Left renal cortex interstitium (tissue), 4 donors: ENCODE measurements around the gene LAP3. TPM values are rescaled to one million over a fixed set of nuclear protein-coding genes. Genes with fewer than 3 reads are reported as not detected.
A peak's percentile ranks its signal among the peaks of the same experiment; 100 is the strongest.
"Not testable (repeated sequence)": the region's sequence is repeated elsewhere in the genome, so short reads cannot be mapped to it uniquely, and the experiment has no call there.

ENCODE experiments used
- DNase-seq, 4 donors: peaks; one replicate each; pipeline ENCODE4 v3.0.0-alpha.2; 2013; ENCODE audit warnings: low read depth in 4 of 4, low spot score in 2 of 4, missing footprints in 1 of 4
- polyA plus RNA-seq, 4 donors: library from polyadenylated mRNA; unstranded; fragments of 120-200 nt; gene quantifications; one replicate each; pipeline ENCODE4 v1.2.1, GENCODE V29; 2013; ENCODE audit not compliant: insufficient read length in 4 of 4

The LAP3 gene
- 10 to 100 TPM; 67.5 to 86.8 (median 74.5) TPM for polyA plus RNA-seq

DNA sequence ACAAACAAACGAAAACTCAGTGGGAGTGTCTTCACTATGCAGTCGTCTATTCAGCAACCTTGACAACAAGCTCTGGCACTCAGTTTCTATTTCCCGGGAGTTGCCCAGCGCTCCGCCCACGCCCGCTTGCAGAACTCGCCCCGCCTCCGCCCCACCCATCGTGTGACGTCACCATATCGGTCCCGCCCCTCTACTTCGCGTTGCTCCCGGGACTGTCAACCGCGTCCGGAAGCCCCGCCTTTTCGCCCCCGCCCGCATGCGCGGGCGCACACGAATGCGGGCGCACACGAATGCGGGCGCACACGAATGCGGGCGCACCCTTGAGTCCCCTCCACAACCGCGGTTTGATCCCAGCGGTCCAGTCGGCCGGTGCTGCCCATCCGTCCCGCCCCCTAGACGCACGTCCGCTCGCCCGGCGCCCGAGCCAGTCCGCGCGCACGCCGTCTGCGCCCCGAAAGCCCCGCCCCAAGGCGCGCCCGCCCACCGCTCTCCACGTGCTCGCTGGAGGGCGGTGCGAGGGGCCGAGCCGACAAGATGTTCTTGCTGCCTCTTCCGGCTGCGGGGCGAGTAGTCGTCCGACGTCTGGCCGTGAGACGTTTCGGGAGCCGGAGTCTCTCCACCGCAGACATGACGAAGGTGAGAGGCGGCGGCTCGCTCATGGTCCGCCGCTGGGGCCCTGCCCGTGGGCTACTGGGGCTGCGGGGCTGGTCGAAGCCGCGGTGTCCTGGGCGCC, at the start of gene LAP3:
Gene LAP3 (plus strand): TSS at position 267 of the 733 bp plus-strand sequence. CDS start 268 bp downstream, at position 535.
- DNase-seq = peak; percentile 85 to 96 (median 94)

DNA sequence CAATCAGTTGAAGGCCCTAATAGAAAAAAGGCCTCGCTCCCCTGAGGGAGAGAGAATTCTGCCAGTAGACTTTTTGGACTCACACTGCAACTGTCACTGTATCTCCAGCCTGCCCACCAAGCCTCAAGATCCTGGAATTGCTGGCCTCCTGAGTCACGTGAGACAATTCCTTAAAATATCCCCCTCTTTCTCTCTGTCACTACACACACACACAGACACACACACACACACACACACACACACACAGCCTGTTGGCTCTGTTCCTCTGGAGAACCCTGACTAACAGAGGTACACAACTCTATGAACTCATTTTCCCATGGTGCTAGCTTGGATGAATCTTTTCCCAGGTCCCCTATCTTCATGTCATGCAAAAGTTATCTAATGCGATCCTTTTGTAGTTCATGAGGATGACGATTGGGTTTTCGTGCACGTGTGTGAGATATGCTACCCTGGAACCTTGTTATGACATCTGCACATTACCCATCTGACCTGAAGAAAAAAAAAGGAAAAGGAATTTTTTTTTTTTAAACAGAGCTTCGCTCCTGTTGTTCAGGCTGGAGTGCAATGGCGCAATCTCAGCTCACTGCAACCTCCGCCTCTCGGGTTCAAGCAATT, 48.3 kb upstream of the LAP3 start:
- no peak for DNase-seq

DNA sequence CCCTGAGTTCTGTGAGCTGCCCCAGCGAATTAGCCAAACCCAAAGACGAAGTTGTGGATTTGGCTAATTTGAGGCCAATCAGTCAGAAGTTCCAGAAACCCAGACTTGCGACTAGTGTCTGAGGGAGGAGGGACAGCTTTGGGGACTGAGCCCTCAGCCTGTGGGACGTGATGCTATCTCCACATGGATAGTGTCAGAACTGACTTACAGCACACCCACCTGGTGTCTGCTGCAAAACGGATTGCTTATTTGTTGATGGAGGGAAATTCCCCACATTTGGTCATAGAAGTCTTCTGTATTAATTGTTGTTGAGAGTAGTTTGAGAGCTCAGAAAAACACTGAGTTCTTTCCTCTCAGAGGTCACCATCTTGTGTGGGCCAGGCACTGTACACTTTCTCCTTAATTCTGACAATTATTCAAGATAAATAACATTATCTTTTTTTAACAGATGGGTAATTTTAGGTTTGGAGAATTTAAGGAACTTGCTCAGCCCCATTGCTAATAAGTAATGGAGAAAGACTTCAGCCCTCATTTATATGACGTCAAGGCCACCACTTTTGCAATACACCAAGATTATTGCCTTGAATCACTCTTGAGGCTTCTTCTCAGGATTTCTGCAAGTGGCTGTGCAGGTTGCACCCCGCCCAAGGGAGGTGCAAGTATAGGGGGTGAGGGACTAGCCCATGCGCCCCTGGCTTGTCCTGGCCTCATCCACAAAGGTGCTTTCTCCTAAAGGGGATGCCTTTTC, 45.3 kb upstream of the LAP3 start:
- no peak for DNase-seq

DNA sequence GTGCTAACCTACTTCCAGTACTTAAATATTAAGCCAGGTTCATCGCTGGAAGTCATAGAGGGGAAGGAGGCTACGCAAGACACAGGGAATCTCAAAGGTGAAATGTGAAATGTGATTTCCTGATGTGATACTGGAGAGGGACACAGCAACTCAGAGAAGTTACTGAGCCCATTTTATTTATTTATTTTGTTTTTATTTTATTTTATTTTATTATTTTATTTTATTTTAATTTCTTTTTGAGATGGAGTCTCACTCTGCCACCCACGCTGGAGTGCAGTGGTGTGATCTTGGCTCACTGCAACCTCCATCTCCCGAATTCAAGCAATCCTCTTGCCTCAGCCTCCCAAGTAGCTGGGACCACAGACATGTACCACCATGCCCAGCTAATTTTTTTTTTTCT, 42.3 kb upstream of the LAP3 start:
- no peak for DNase-seq

DNA sequence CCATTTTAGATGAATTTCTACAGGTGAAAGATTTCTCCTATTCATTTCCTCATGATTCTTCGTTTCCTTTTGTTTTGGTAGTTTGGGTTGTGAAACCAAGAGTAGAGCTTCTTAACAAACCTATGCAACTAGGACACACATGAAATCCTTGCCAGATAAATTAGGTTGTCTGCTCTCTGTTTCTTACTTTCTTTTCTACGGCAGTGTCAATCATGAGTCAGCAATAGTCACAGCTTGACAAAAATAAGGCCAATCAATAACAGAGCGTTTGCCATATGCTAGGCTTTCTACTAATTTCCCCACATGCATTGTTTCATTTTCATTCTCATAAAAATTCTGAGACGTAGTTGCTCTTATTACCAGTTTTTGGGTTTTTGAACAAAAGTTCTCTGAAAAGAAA, 41.8 kb upstream of the LAP3 start:
- no peak for DNase-seq

DNA sequence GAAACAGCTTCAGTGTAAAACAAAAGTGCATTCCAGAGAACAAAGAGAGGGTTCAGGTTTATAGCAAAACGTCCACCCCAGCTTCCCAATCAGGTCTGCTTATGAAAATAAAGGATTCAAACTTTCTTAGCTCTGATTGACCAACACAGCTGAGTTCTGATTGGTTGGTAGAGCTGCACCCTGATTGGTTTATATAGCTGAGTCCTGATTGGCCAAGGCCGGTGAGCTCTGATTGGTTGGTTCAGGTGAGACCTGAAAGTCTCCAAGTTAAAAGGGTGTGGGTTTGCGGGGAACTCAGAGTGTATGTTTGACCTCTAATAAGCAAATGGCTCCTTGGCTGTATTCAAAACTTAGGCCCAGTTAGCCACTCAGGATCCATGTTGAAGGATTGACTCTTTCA, 41.1 kb upstream of the LAP3 start:
- no peak for DNase-seq

DNA sequence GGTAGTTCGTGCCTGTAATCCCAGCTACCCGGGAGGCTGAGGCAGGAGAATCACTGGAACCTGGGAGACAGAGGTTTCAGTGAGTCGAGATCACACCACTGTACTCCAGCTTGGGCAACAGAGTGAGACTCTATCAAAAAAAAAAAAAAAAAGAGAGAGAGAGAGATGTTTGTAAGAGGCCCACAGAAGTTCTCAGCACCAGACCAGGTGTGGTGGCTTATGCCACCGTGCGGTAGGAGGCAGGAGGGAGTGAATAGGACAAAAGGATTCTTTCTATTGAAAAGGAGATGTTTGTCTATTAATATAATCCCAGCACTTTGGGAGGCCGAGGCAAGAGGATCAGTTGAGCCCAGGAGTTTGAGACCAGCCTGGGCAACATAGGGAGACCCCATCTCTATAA, 39.9 kb upstream of the LAP3 start:
- DNase-seq = not testable (repeated sequence)

DNA sequence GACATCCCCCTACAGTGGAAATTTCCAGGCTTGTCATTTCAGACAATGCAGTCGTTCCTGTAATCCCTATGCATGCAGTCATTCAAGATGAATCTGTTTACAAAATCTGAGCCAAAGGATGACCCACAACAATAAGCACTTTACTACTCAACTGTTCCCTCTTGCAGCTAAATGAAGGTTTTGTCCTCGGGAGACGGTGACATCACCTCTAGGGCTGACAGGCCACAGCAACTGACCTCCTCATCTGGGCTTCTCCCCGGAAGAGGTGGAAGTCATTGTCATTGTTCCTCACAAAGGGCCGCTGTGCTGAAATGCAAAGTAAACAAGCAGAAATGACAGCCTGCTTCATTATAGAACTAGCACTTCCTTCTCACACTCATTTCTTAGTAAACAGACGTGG, 32.8 kb upstream of the LAP3 start:
- DNase-seq = no peak

DNA sequence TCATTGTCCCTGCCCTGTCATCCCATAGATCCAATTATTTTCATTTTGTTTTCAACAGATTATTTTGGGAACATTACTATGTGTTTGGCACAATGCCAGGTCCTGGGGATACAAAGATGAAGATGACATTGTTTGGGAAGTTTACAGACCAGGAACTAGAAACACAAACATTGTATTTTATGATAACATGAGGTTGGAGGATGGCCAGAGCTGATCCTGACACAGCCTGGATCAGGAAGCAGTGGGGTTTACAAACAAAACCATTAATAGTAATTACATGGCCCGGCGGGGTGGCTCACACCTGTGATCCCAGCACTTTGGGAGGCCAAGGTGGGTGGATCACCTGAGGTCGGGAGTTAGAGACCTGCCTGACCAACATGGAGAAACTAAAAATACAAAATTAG, 32.2 kb upstream of the LAP3 start:
- DNase-seq = no peak

DNA sequence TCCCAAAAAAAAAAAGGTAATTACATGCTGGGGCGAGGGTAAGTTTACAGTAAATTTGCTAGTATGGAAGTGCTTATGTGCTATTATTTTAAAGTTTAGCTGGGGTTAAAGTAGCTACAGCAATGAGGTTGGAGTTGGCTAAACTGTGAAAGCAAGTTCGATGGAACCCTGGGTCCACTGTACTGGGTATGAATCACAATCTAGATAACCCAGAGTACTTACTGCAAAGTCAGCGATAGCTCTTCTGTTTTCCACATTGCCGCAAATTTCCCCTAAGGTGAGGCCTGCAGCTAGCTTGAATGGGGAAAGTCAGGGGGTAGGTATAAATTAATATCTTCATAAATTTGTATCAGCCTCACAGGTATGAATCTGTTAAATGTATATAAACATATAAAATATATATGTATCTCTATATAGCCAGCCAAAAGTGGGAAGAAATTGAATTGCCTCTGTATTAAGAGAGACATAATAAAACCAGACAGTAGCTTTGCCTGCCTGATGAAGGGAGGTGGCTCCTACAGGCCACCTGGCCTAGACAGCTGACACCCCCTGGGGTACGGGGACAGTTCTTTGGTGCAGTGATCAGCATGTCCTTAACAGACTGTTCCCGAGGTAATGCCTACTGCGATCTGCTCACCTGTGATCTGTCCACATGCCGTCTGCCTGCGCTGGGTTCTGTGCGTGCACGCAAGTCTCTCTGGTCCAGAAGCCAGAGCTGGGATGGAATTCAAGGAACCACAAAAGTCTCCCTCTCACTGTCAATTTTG, 31.4 kb upstream of the LAP3 start:
- DNase-seq = no peak

DNA sequence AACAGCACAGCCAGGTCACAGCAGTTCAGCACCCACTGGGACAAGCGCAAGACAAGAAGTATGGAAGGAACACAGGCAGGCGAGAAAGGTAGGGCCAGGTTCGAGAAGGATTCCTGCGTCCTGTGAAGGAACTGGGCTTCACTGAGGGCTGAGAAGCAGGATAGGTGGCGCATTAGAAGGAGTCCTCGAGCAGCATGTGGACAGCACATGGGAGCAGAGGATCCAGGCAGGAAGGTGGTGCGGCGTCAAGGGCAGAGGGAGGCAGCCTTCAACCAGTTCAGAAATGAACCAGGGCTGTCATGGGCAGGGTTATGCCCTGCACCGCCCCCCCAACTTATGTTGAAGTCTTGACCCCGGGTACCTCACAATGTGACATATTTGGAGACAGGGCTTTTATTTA, 30.8 kb upstream of the LAP3 start:
- no peak for DNase-seq

DNA sequence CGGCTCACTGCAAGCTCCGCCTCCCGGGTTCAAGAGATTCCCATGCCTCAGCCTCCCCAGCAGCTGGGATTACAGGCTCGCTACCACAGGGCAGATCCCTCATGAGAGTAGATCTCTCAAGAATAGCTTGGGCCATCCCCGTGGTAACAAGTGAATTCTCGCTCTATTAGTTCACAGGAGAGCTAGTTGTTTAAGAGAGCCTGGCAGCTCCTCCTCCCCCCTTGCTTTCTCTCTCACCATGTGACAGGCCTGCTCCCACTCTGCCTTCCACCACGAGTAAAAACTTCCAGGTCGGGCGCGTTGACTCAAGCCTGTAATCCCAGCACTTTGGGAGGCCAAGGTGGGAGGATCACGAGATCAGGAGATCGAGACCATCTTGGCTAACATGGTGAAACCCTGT, 30.3 kb upstream of the LAP3 start:
- no peak for DNase-seq

DNA sequence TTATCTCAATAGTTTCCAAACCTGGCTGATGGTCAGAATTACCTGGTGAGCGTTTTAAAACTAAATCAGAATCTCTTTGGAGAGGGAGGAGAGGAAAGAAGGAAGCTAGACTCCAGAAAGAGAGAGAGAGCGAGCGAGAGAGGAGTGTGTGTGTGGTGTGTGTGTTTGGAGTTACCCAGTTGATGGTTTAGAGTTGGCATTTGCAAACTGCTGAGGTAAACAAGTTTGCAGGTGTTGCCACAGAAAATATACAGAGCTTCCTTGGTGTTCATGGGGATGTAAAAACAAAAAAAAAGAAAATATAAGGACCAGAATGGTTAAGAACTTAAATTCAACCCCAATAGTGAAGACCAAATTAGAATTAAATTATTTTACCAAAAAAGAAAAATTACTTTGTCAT, 26.4 kb upstream of the LAP3 start:
- no peak for DNase-seq

DNA sequence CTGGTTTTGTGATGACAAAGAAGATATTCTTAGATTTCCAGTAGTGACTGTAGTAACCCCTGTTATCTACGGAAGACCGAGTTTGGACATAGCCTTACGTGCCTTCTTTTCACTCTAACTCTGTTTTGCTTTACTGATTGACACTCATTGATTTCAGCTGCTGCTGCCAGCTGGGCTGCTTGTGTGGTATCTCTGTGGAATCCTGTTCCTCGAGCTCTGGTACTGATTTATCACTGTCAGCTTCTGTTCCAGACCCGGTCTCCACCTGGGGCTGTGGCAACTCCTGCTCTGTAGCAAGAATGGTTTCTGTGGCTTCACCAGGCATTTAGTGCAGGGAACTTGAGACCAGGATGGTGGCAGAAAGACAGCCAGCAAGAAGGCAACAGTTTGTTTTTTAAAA, 24.6 kb upstream of the LAP3 start:
- DNase-seq = no peak

DNA sequence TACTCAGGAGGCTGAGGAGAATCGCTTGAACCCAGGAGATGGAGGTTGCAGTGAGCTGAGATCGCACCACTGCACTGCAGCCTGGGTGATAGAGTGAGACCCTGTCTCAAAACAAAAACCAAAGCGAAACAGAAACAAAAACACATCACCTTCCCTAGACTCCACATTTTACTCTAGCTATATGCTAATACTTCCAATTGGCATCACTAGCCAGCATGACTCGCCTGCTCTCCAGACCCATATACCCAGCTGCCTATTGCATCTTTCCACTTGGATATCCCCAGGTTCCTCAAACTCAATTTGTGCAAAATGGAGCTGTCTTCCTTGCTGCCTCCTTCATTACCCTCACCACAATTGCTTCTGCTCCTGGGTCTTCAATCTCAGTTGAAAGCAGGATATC, 22.4 kb upstream of the LAP3 start:
- no peak for DNase-seq

DNA sequence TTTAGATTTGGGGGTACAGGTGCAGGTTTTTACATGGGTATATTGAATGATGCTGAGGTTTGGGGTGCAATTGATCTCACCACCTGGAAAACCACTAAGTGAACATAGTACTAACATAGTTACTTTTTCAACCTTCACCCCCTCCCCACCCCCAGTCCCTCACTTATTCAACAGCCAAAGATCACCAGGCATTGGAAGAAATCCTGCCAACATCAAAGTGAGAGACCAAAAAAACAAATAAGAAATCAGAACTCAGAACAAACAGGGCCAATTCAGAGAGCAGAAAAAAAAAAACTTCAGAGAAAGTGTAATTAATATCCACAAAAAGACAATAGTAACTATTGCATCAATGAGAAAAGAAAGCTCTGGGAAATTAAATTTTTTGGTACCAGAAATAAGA, 20.5 kb upstream of the LAP3 start:
- DNase-seq = no peak

DNA sequence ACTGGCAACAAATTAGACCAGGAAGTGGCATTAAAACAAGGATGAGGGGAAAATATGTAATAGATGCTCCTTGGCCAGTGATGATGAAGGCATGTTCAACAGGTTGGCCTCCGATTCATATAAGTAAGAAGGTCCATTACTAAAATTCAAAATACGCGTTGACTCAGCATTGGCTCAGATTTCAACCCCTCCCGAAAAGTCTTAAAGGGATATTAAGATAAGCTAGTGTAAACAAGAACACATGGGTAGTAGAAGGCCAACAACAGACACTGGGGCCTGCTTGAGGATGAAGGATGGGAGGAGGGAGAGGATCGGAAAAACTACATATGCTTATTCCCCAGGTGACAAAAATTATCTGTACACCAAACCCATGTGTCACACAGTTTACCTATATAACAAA, 19.1 kb upstream of the LAP3 start:
- no peak for DNase-seq

DNA sequence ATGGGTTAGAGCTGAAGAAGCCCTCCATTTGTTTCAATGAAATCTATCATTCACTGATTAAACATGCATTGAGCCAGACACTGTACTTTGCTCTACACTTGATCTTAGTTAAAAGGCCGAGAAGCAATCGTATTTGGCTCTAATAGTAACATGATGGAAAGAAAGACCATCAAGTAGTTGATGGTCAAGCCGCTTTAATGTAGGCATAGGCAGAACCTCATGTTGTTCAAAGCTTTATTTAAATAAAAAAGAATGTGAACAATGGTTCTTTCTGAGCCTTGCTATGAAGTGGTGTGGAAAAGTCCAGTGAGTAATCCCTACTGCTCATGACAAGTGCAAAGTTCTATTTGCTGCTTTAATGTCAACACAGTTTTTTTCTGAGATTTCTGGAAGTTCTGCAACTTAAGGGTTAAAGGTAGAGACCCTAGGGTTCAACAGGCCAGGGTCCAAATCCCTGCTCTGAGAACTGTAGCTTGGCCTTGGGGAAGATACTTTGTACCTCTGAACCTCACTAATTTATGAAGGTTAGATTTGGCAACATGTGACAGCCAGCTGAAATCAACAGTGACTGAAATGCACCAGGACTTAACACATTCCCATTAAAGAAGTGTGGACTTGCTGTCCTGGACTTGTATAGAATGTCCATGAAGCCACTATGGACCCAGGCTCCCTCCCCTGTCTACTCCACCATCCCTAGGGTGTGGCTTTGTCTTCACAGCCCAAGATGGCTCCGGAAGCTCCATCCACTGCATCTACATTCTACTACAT, 17.9 kb upstream of the LAP3 start:
- no peak for DNase-seq

DNA sequence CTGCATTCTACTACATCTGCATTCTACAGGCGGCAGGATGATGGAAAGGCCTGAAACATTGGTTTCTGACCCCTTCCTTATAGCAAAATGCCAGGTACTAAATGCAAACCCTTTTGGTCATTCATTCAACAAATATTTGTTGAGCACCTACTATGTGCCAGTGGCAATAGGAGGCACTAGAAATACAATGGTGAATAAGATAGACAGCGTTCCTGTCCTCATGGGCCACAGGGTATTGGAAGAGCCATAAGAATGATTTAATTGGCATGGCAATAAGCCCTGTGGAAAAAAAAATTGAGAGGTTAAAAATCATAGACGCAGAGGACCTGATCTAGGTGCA, 17.3 kb upstream of the LAP3 start:
- no peak for DNase-seq

DNA sequence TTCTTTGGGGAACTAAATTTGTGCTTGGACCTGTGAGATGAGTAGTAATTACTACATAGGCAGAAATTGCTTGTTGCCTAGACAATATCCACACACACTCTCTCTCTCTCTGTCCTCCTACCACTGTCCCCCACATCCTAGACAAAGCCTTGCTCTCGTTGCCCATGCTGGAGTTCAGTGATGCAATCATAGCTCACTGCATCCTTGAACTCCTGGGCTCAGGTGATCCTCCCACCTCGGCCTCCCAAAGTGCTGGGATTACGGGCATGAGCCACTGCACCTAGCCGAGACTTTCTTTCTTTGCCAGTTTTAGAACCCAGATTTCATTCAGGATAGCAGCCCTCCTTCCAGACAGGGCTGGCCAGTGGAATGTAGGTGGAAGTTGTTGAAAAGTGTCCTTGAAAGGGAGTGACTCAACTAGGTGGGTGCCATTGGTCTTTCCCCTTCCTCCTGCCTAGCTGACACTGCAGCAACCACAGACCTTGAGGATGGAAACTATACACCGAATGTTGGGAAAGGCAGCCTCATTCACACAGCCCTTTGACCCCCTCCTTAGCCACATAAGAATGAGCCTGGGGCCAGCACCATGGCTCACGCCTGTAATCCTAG, 16.8 kb upstream of the LAP3 start:
- DNase-seq = no peak
